Stomach (tissue), 4 donors: ENCODE data around the gene CHMP4B.

Source experiments
- POLR2A ChIP-seq, 4 donors: fragments of 450-650 bp; IDR thresholded peaks; one replicate each; pipeline ENCODE4 v1.6.1; 2016; ENCODE audit warnings: antibody characterized with exemption in 4 of 4, control low read depth in 2 of 4, mild to moderate bottlenecking in 1 of 4, moderate library complexity in 1 of 4
- POLR2AphosphoS5 ChIP-seq, 3 donors: sonication (generic); formaldehyde crosslinking; IDR thresholded peaks; one replicate each; pipeline ENCODE4 v1.6.1; 2016; ENCODE audit warnings: antibody characterized with exemption in 3 of 3
- TF ChIP-seq, protein P1 (sequence below), 7 experiments: fragments of 450-650 bp in 4 of 7; fragments of 200-600 bp in 3 of 7; sonication (generic) in 3 of 7; IDR thresholded peaks; one replicate each; pipeline ENCODE4 v1.5.1; 2016 to 2019; ENCODE audit warnings: antibody characterized with exemption in 7 of 7, control low read depth in 2 of 7, mild to moderate bottlenecking in 1 of 7

- TF ChIP-seq, protein P1, sequence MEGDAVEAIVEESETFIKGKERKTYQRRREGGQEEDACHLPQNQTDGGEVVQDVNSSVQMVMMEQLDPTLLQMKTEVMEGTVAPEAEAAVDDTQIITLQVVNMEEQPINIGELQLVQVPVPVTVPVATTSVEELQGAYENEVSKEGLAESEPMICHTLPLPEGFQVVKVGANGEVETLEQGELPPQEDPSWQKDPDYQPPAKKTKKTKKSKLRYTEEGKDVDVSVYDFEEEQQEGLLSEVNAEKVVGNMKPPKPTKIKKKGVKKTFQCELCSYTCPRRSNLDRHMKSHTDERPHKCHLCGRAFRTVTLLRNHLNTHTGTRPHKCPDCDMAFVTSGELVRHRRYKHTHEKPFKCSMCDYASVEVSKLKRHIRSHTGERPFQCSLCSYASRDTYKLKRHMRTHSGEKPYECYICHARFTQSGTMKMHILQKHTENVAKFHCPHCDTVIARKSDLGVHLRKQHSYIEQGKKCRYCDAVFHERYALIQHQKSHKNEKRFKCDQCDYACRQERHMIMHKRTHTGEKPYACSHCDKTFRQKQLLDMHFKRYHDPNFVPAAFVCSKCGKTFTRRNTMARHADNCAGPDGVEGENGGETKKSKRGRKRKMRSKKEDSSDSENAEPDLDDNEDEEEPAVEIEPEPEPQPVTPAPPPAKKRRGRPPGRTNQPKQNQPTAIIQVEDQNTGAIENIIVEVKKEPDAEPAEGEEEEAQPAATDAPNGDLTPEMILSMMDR (IDR thresholded peaks at IDR 0.05) = no peak
- TF ChIP-seq POLR2AphosphoS5 (IDR thresholded peaks at IDR 0.05) (no peak), POLR2A (IDR thresholded peaks at IDR 0.05) (no peak)
Observed at GRCh38 chr20:33781133-33781532, 30.0 kb upstream of the CHMP4B start.
